ENCODE data around the gene HES5. TPM values are rescaled to one million over a fixed set of nuclear protein-coding genes. Genes with fewer than 3 reads are reported as not detected.
A peak's percentile ranks its signal among the peaks of the same experiment; 100 is the strongest.

The HES5 gene
- total and polyA plus RNA-seq, 5 donors from 2014 or later = not detected

- Mint-ChIP-seq H3K4me3 (peak overlapping the region in 1 of 4 donors; percentile 15), H3K27ac (no peak overlapping the region), H3K4me1 (peaks cover 0 to 37% (median 7%) of the 10 kb centered on the region in 4 donors), H3K27me3 (no peaks in the 10 kb centered on the region), H3K9me3 (peaks cover 0 to 8% (median 5%) of the 10 kb centered on the region in 7 donors), H3K36me3 (peaks cover 11% of the 10 kb centered on the region)
- H3K4me1 ChIP-seq (ENCODE audit: control insufficient read depth, insufficient read depth, low read length, poor library complexity, severe bottlenecking) = peaks cover 32% of the 10 kb centered on the region
- no peak for ATAC-seq (ENCODE audit: low read depth in 2 of 2)
- H3K4me3 ChIP-seq (ENCODE audit: low read depth, low read length) = no peak overlapping the region
- no peak for DNase-seq
- H3K36me3 ChIP-seq (ENCODE audit: control insufficient read depth, insufficient read depth, low read length) = peaks cover 14% of the 10 kb centered on the region
- peaks cover 7 to 8% of the 10 kb centered on the region in 2 experiments for H3K9me3 ChIP-seq (ENCODE audit: control insufficient read depth in 2 of 2, low read length in 2 of 2)
- no peak overlapping the region for H3K27ac ChIP-seq (ENCODE audit: insufficient read depth, low read length, poor library complexity, severe bottlenecking)
- H3K27me3 ChIP-seq (ENCODE audit: control insufficient read depth, insufficient read depth, low read length) = no peaks in the 10 kb centered on the region
These were observed 36.8 kb downstream of the HES5 start for GRCh38 chr1:2493218-2493617.

GRCh38 chr1:2492091-2492490, 38.0 kb downstream of the HES5 start:
- peaks cover 9 to 11% of the 10 kb centered on the region in 2 experiments for H3K9me3 ChIP-seq (ENCODE audit: control insufficient read depth in 2 of 2, low read length in 2 of 2)
- no peak overlapping the region for H3K4me3 ChIP-seq (ENCODE audit: low read depth, low read length)
- no peak for ATAC-seq (ENCODE audit: low read depth in 2 of 2)
- DNase-seq = no peak
- peaks cover 0 to 31% (median 7%) of the 10 kb centered on the region in 4 donors for H3K4me1 Mint-ChIP-seq
- peaks cover 32% of the 10 kb centered on the region for H3K4me1 ChIP-seq (ENCODE audit: control insufficient read depth, insufficient read depth, low read length, poor library complexity, severe bottlenecking)
- H3K27ac ChIP-seq (ENCODE audit: insufficient read depth, low read length, poor library complexity, severe bottlenecking) = no peak overlapping the region
- no peaks in the 10 kb centered on the region for H3K27me3 ChIP-seq (ENCODE audit: control insufficient read depth, insufficient read depth, low read length)
- H3K36me3 Mint-ChIP-seq = peaks cover 18% of the 10 kb centered on the region
- H3K36me3 ChIP-seq (ENCODE audit: control insufficient read depth, insufficient read depth, low read length) = peaks cover 25% of the 10 kb centered on the region
- H3K27me3 Mint-ChIP-seq = no peaks in the 10 kb centered on the region
- no peak overlapping the region for H3K27ac Mint-ChIP-seq
- H3K4me3 Mint-ChIP-seq = no peak overlapping the region
- H3K9me3 Mint-ChIP-seq = peaks cover 0 to 10% (median 6%) of the 10 kb centered on the region in 7 donors

- Mint-ChIP-seq H3K9me3 (peaks cover 0 to 10% (median 6%) of the 10 kb centered on the region in 7 donors), H3K27me3 (no peaks in the 10 kb centered on the region), H3K27ac (no peak overlapping the region), H3K4me1 (peaks cover 0 to 20% (median 5%) of the 10 kb centered on the region in 4 donors), H3K4me3 (no peak overlapping the region), H3K36me3 (peaks cover 18% of the 10 kb centered on the region)
- Histone ChIP-seq H3K4me3 (ENCODE audit: low read depth, low read length) (no peak overlapping the region), H3K9me3 (ENCODE audit: control insufficient read depth in 2 of 2, low read length in 2 of 2) (peaks cover 9 to 11% of the 10 kb centered on the region in 2 experiments), H3K27ac (ENCODE audit: insufficient read depth, low read length, poor library complexity, severe bottlenecking) (no peak overlapping the region), H3K36me3 (ENCODE audit: control insufficient read depth, insufficient read depth, low read length) (peaks cover 25% of the 10 kb centered on the region), H3K27me3 (ENCODE audit: control insufficient read depth, insufficient read depth, low read length) (no peaks in the 10 kb centered on the region), H3K4me1 (ENCODE audit: control insufficient read depth, insufficient read depth, low read length, poor library complexity, severe bottlenecking) (peaks cover 18% of the 10 kb centered on the region)
- ATAC-seq (ENCODE audit: low read depth in 2 of 2) (no peak), DNase-seq (no peak)
These were observed 40.4 kb downstream of the HES5 start for GRCh38 chr1:2489615-2490014.

GRCh38 chr1:2488688-2489087, 41.4 kb downstream of the HES5 start:
- Histone ChIP-seq H3K4me1 (ENCODE audit: control insufficient read depth, insufficient read depth, low read length, poor library complexity, severe bottlenecking) (peaks cover 9% of the 10 kb centered on the region), H3K4me3 (ENCODE audit: low read depth, low read length) (no peak overlapping the region), H3K36me3 (ENCODE audit: control insufficient read depth, insufficient read depth, low read length) (peaks cover 25% of the 10 kb centered on the region), H3K9me3 (ENCODE audit: control insufficient read depth in 2 of 2, low read length in 2 of 2) (peaks cover 9 to 11% of the 10 kb centered on the region in 2 experiments), H3K27ac (ENCODE audit: insufficient read depth, low read length, poor library complexity, severe bottlenecking) (no peak overlapping the region), H3K27me3 (ENCODE audit: control insufficient read depth, insufficient read depth, low read length) (no peaks in the 10 kb centered on the region)
- Mint-ChIP-seq H3K27me3 (no peaks in the 10 kb centered on the region), H3K9me3 (peaks cover 0 to 10% (median 6%) of the 10 kb centered on the region in 7 donors), H3K36me3 (peaks cover 22% of the 10 kb centered on the region), H3K4me1 (peaks cover 0 to 16% (median 3%) of the 10 kb centered on the region in 4 donors), H3K27ac (peak overlapping the region in 1 of 3 donors; percentile 43), H3K4me3 (no peak overlapping the region)
- DNase-seq (no peak), ATAC-seq (ENCODE audit: low read depth in 2 of 2) (no peak)

- ATAC-seq (ENCODE audit: low read depth in 2 of 2) = no peak
These were observed 43.5 kb downstream of the HES5 start for GRCh38 chr1:2486558-2486957.

GRCh38 chr1:2486041-2486440, 44.0 kb downstream of the HES5 start:
- Mint-ChIP-seq H3K9me3 (peaks cover 0 to 10% (median 4%) of the 10 kb centered on the region in 7 donors), H3K36me3 (peaks cover 22% of the 10 kb centered on the region), H3K4me3 (no peak overlapping the region), H3K27ac (no peak overlapping the region), H3K27me3 (no peaks in the 10 kb centered on the region), H3K4me1 (peaks cover 0 to 4% (median 1%) of the 10 kb centered on the region in 4 donors)
- Histone ChIP-seq H3K27me3 (ENCODE audit: control insufficient read depth, insufficient read depth, low read length) (no peaks in the 10 kb centered on the region), H3K27ac (ENCODE audit: insufficient read depth, low read length, poor library complexity, severe bottlenecking) (no peak overlapping the region), H3K4me3 (ENCODE audit: low read depth, low read length) (no peak overlapping the region), H3K36me3 (ENCODE audit: control insufficient read depth, insufficient read depth, low read length) (peaks cover 25% of the 10 kb centered on the region), H3K9me3 (ENCODE audit: control insufficient read depth in 2 of 2, low read length in 2 of 2) (peaks cover 9 to 11% of the 10 kb centered on the region in 2 experiments), H3K4me1 (ENCODE audit: control insufficient read depth, insufficient read depth, low read length, poor library complexity, severe bottlenecking) (no peaks in the 10 kb centered on the region)
- DNase-seq (no peak), ATAC-seq (ENCODE audit: low read depth in 2 of 2) (no peak)

More at GRCh38 chr1:2486558-2486957, 43.5 kb downstream of the HES5 start:
- Histone ChIP-seq H3K27me3 (ENCODE audit: control insufficient read depth, insufficient read depth, low read length) (no peaks in the 10 kb centered on the region), H3K36me3 (ENCODE audit: control insufficient read depth, insufficient read depth, low read length) (peaks cover 25% of the 10 kb centered on the region), H3K4me3 (ENCODE audit: low read depth, low read length) (no peak overlapping the region), H3K27ac (ENCODE audit: insufficient read depth, low read length, poor library complexity, severe bottlenecking) (no peak overlapping the region), H3K4me1 (ENCODE audit: control insufficient read depth, insufficient read depth, low read length, poor library complexity, severe bottlenecking) (no peaks in the 10 kb centered on the region), H3K9me3 (ENCODE audit: control insufficient read depth in 2 of 2, low read length in 2 of 2) (peaks cover 9 to 11% of the 10 kb centered on the region in 2 experiments)
- no peaks in the 10 kb centered on the region for H3K27me3 Mint-ChIP-seq
- H3K4me3 Mint-ChIP-seq = no peak overlapping the region
- no peak for DNase-seq
- no peak overlapping the region for H3K27ac Mint-ChIP-seq
- peaks cover 22% of the 10 kb centered on the region for H3K36me3 Mint-ChIP-seq
- H3K9me3 Mint-ChIP-seq = peaks cover 0 to 10% (median 6%) of the 10 kb centered on the region in 7 donors
- peaks cover 0 to 7% (median 2%) of the 10 kb centered on the region in 4 donors for H3K4me1 Mint-ChIP-seq

GRCh38 chr1:2483970-2484369, 46.1 kb downstream of the HES5 start:
- H3K36me3 Mint-ChIP-seq = peaks cover 18% of the 10 kb centered on the region
- no peak overlapping the region for H3K4me3 Mint-ChIP-seq

GRCh38 chr1:2483026-2483425, 47.0 kb downstream of the HES5 start:
- peaks cover 0 to 4% (median 1%) of the 10 kb centered on the region in 4 donors for H3K4me1 Mint-ChIP-seq
- peaks cover 10% of the 10 kb centered on the region for H3K36me3 Mint-ChIP-seq
- no peaks in the 10 kb centered on the region for H3K27me3 Mint-ChIP-seq
- Histone ChIP-seq H3K27ac (ENCODE audit: insufficient read depth, low read length, poor library complexity, severe bottlenecking) (no peak overlapping the region), H3K4me3 (ENCODE audit: low read depth, low read length) (no peak overlapping the region), H3K4me1 (ENCODE audit: control insufficient read depth, insufficient read depth, low read length, poor library complexity, severe bottlenecking) (no peaks in the 10 kb centered on the region), H3K9me3 (ENCODE audit: control insufficient read depth in 2 of 2, low read length in 2 of 2) (peaks cover 0 to 2% of the 10 kb centered on the region in 2 experiments), H3K36me3 (ENCODE audit: control insufficient read depth, insufficient read depth, low read length) (peaks cover 10% of the 10 kb centered on the region), H3K27me3 (ENCODE audit: control insufficient read depth, insufficient read depth, low read length) (no peaks in the 10 kb centered on the region)
- ATAC-seq (ENCODE audit: low read depth in 2 of 2) (no peak), DNase-seq (no peak)
- H3K4me3 Mint-ChIP-seq = no peak overlapping the region
- H3K27ac Mint-ChIP-seq = no peak overlapping the region
- peaks cover 0 to 2% (median 1%) of the 10 kb centered on the region in 7 donors for H3K9me3 Mint-ChIP-seq

More at GRCh38 chr1:2483970-2484369, 46.1 kb downstream of the HES5 start:
- ATAC-seq (ENCODE audit: low read depth in 2 of 2) (no peak), DNase-seq (no peak)
- Mint-ChIP-seq H3K27me3 (no peaks in the 10 kb centered on the region), H3K27ac (no peak overlapping the region), H3K4me1 (peaks cover 0 to 4% (median 1%) of the 10 kb centered on the region in 4 donors), H3K9me3 (peaks cover 0 to 9% (median 1%) of the 10 kb centered on the region in 7 donors)
- H3K27ac ChIP-seq (ENCODE audit: insufficient read depth, low read length, poor library complexity, severe bottlenecking) = no peak overlapping the region
- peaks cover 18% of the 10 kb centered on the region for H3K36me3 ChIP-seq (ENCODE audit: control insufficient read depth, insufficient read depth, low read length)
- no peaks in the 10 kb centered on the region for H3K4me1 ChIP-seq (ENCODE audit: control insufficient read depth, insufficient read depth, low read length, poor library complexity, severe bottlenecking)
- H3K4me3 ChIP-seq (ENCODE audit: low read depth, low read length) = no peak overlapping the region
- no peaks in the 10 kb centered on the region for H3K27me3 ChIP-seq (ENCODE audit: control insufficient read depth, insufficient read depth, low read length)
- peaks cover 8 to 11% of the 10 kb centered on the region in 2 experiments for H3K9me3 ChIP-seq (ENCODE audit: control insufficient read depth in 2 of 2, low read length in 2 of 2)

Data from CD4-positive, CD25-positive, alpha-beta regulatory T cell (primary cell).